Measurements from ENCODE around the gene CCDC174.

CCDC174 gene

DNA sequence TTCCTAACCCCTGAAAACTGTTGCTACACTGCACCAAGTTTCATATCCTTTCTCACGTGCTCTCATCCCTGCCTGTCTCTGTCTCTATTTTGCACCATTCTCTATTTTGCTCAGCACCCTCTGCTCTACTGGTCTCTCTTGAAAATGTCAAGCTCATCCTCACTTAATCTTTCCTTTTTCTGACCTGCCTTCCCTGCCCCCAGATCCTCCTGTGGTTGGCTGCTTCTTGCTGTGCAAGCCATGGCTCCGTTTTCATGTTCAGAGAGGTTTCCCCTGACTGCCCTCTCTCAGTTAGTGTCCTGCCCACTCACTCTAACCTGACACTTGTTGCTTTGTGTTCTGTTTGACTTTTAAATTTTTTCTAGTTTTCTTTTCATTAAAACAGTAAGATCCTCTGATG, 6.0 kb downstream of the CCDC174 start:
- DNase-seq = no peak

DNA sequence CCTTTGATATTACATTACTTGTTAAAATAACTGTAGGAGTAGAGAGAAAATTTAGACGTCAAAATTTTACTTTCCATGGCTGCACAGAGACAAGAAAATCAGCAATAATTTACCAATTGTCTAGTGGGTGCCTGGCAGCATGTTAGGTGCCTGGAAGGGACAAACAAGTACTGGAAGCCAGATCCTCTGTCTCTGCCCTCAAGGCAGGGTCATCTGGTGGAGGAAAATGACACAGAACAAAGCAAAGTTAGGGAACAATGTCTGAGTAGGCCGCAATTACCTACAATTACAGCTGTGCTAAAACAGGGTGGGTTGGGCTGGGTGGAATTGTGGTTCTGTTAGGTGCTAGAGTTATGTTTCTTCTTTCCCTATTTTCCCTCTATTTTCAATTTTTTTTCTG, 7.4 kb downstream of the CCDC174 start:
- no peak for DNase-seq

GRCh38 chr3:14660942-14661341, 9.4 kb downstream of the CCDC174 start:
- no peak for DNase-seq

- no peak for DNase-seq
Measured at GRCh38 chr3:14663396-14664135, 12.0 kb downstream of the CCDC174 start.

DNA sequence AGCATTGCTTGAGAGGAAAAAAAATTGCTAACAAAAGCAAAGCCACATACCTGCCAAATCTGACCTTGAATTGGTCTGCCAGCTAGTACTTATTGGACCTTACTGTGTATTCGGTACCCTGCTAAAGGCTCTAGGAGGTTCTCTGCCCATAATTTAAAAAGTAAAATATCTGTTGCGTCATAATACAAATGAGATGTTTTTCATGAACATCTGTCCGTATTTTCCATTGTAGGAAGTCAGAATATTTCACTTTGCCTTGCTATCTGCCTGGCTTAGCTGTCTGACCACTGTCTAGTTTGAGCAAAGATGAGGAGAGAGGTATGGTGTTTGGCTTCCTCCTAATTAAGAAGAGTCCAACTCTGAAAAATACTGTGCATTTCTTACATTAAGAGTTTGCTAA, 12.6 kb downstream of the CCDC174 start:
- no peak for DNase-seq

DNA sequence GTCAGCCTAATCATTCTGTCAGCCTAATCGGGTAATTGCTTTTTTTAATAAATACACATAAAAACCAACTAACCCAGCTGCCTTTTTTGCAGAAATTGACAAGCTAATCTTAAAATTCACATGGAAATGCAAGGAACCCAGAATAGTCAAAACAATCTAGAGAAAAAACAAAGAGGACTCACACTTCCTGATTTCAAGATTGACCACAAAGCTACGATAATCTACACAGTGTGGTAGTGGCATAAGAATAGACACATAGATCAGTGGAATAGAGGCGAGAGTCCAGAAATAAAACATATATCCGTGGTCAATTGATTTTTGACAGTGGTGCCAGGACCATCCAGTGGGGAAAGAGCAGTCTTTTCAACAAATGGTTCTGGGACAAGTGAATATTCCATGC, 21.0 kb downstream of the CCDC174 start:
- DNase-seq = peak; percentile 38

DNA sequence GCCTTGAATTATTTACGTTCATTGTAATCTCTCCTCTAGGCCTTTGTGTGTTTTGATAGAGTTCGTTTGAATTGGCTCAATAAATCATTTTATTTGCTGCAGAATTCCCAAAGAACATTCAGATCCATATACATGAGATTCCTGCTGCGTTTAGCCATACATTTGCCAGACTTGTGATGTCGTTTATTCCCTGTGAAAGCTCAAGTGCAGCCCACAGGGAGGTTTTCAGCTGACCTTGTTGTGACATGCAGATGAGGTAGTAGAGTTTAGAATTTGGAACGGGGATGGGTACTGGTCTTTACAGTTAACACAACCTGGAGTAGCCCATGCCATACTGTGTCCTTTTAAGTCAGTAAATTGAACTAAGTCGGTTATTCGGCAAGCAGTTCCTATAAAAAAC, 23.3 kb downstream of the CCDC174 start, which contains the start of gene C3orf20:
Gene C3orf20 (plus strand): TSS at position 301 of the 400 bp plus-strand sequence. CDS start 7,573 bp downstream, outside the sequence.
- no peak for DNase-seq

DNA sequence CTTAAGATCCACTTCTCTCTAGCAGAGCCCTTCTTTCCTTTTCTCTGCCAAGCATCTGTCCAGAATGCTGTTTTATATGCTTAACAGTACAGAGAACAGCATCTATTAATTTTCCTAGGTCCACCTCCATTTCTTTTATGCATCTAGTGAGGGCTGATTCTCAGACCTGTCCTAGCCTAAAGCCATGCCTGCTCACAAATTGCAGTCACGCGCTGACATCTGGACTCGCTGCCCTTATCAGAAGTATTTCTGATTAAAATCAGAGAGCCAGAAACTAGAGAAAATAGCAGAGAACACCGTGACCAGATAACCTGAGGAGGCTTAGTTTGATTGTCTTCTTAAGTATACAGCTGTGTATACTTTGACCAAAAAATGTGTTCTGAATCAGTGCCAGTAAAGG, 25.3 kb downstream of the CCDC174 start:
- no peak for DNase-seq

- no peak for DNase-seq
Measured at GRCh38 chr3:14678015-14678503, 26.5 kb downstream of the CCDC174 start.

DNA sequence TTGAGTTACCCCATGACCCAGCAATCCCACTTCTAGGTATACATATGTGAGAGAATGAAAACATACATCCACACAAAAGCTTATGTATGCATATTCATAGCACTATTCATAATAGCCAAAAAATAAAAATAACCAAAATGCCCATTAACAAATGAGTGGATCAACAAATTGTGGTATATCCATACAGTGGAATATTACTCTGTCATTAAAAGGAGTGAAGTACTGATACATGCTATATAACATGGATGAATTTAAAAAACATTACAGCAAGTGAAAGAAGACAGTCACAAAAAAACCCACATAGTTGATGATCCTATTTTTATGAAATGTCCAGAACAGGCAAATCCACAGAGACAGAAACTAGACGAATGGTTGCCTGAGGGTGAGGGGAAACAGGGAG, 28.6 kb downstream of the CCDC174 start:
- no peak for DNase-seq

- DNase-seq = no peak
Measured at GRCh38 chr3:14680716-14681115, 29.2 kb downstream of the CCDC174 start.

DNA sequence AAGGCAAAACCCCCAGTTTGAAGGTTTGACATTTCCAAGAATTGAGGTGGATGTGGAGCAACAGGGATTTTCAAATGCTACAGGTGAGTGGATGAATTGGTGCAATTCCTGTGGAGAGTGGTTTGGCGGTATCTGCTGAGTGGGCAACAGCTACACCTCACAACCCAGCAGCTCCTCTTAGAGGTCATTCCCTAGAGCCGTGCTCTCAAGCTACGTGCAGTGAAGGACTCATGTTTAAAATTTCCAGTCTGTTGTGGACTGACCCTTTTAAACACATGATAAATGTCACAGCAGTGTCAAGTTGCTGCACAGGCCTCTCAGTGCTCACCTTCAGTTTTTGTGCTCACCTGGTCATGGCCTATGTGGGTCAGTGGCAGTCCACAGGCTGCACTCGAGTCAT, 32.9 kb downstream of the CCDC174 start:
- DNase-seq = no peak

DNA sequence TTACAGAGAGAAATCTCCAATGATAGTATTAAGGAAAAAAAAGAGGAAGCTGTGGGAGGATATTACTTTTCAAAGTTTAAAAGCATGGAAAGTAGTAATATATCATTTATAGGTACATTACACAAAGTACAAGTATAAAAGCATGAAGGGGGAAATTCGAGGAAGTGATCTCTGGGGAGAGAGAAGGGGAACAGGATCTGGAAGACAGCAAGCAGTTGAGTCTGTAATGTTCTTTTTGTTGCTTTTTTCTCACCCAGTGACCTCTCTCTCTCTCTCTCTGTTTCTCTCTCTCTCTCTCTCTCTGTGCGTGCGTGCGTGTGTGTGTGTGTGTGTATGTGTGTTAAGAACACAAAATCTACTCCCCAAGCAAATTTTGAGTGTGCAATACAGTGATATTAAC, 33.6 kb downstream of the CCDC174 start:
- peak; percentile 17 for DNase-seq

GRCh38 chr3:14687360-14687759, 35.8 kb downstream of the CCDC174 start:
- no peak for DNase-seq

- DNase-seq = peak; percentile 40
Measured at GRCh38 chr3:14688525-14688924, 37.0 kb downstream of the CCDC174 start.

DNA sequence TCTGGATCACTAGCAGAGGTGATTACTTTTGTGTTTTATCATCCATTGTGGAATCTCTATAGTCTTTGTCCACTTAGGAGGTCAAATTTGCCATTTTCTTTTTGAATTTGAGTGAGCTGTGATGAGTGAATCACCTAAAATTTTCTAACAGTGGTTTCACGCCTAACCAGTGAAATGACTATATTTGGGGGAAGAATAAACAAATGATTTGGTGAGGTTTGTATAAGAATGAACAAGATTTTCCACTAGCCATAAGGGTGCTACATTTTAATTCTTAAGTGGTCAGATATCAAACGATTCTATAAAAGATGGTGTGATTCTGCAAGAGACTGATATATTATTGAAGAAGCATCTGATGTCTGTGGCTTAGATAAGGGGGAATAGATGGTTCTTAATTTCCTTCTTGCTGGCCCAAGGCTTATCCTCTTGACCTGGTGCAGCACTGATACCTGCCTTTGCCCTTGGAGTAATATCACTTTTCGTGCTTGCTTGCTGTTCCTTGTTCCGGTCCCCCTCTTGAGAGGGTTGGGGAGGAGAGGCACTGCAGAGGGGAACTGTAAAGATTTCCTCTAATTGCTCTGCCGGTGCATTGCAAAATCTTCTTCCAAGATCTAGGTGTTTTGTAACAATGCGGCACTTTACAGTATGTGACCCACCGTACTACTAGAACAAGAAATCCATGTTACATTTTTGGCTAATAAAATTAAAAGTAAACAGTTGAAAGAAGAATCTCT, 37.9 kb downstream of the CCDC174 start:
- DNase-seq = peak; percentile 50

GRCh38 chr3:14691239-14691638, 39.7 kb downstream of the CCDC174 start:
- peak; percentile 55 for DNase-seq

- no peak for DNase-seq
Measured at GRCh38 chr3:14691719-14692118, 40.2 kb downstream of the CCDC174 start.

DNA sequence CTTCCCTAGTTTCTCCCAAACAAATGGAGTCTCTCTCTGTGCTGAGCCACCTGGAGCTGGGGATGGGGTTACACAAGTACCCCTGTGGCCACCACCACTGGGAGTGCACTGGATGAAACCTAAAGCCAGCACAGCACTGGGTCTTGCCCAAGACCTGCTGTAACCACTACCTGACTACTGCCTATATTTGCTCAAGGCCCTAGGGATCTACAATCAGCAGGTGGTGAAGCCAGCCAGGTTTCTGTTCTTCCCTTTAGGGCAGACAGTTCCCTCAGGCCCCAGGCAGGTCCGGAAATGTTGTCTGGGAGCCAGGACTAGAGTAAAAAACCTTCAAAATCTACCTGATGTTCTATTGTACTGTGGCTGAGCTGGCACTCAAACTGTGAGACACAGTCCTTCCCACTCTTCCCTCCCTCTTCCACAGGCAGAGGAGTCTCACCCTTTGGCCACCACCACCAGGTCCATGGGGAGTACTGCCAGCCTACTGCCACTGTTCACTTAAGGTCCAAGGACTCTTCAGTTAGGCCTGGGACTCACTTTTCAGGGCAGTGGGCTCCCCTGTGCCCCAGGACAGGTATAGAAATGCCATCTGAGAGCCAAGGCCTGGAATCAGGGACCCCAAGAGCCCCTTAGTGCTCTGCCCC, 47.2 kb downstream of the CCDC174 start:
- DNase-seq = no peak

DNA sequence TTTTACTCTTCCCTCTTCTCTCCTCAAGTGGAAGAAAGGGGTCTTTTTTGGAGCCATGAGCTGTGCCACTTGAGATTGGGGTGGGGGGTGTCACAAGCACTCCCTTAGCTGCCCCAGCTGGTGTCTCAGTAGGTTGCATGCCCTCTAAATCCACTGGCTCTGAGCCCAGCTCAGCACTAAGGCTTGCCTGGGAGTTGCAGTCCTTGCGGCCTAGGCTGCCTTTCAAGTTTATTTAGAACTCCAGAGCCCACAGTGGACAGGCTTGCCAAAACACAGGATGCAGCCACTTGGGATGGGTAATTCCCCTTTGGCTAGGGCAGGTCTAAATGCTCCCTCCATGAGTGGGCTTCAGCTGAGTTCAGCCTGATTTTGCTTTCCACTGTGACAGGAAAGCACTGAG, 48.1 kb downstream of the CCDC174 start:
- no peak for DNase-seq

DNA sequence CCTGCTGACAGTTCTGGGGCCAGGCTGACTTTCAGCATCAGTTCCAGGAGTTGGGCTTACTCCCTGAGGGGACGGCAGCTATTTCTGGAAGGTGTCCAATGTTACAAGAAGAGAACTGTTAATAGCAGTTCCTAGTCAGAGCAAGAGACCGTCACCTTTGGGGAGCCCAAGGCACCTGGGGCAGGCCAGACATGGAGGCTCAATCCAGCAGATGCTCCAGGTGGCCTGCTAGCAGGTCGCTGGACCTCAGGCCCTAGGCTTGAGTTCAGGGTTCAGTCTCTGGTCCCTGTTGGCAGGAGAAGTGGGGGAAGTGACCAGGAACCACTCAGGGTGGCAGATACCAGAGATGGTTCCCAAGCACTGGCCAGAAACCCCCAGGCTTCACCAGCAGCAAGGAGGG, 49.3 kb downstream of the CCDC174 start:
- no peak for DNase-seq

DNA sequence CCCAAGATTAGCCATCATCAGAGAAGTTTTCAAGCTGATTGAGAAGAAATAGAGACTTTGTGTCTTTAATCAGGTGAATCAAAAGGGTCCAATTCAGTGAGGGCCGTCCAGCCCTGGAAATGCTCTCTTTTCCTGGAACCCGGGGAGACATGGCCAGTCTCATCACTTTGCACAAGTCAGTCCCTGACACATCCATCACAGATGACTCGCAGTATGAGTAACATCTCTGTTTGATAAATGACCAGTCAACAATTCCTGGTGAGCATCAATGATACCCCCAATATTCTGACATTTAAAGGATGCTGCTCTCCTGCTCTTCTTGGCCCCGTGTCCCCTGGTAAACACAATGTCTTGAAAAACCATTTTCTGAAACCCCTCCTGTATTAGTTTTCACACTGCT, 50.1 kb downstream of the CCDC174 start:
- no peak for DNase-seq

- DNase-seq = no peak
Measured at GRCh38 chr3:14703128-14703750, 51.7 kb downstream of the CCDC174 start.
